ENCODE measurements around the gene GJA10.
"Not testable (repeated sequence)": the region's sequence is repeated elsewhere in the genome, so short reads cannot be mapped to it uniquely, and the experiment has no call there.

GJA10 gene

GRCh38 chr6:89894169-89894568 is at the start of gene GJA10:
TSS of gene GJA10 (plus strand) at chr6:89894469. CDS start at chr6:89894469, 0 bp downstream.
- DNase-seq (ENCODE audit: low read depth): no peak

- not testable (repeated sequence) for DNase-seq (ENCODE audit: low read depth)
Measured at GRCh38 chr6:89847513-89847912, 46.8 kb upstream of the GJA10 start.

- no peak for DNase-seq (ENCODE audit: low read depth)
Measured at GRCh38 chr6:89853068-89853467, 41.2 kb upstream of the GJA10 start.

- no peak for DNase-seq (ENCODE audit: low read depth)
Measured at GRCh38 chr6:89858041-89858440, 36.2 kb upstream of the GJA10 start.

- DNase-seq (ENCODE audit: low read depth): no peak
Measured at GRCh38 chr6:89859744-89860143, 34.5 kb upstream of the GJA10 start.

GRCh38 chr6:89862273-89862672 is 32.0 kb upstream of the GJA10 start:
- no peak for DNase-seq (ENCODE audit: low read depth)

GRCh38 chr6:89862698-89863097 is 31.6 kb upstream of the GJA10 start:
- DNase-seq (ENCODE audit: low read depth): no peak

GRCh38 chr6:89866024-89866678 is 28.1 kb upstream of the GJA10 start:
- no peak for DNase-seq (ENCODE audit: low read depth)

GRCh38 chr6:89873721-89874120 is 20.5 kb upstream of the GJA10 start:
- no peak for DNase-seq (ENCODE audit: low read depth)

GRCh38 chr6:89874438-89874837 is 19.8 kb upstream of the GJA10 start:
- no peak for DNase-seq (ENCODE audit: low read depth)

- no peak for DNase-seq (ENCODE audit: low read depth)
Measured at GRCh38 chr6:89886378-89887120, 7.7 kb upstream of the GJA10 start.

- DNase-seq (ENCODE audit: low read depth): no peak
Measured at GRCh38 chr6:89887452-89888137, 6.7 kb upstream of the GJA10 start.

GRCh38 chr6:89888138-89888514 is 6.1 kb upstream of the GJA10 start:
- DNase-seq (ENCODE audit: low read depth): no peak

- no peak for DNase-seq (ENCODE audit: low read depth)
Measured at GRCh38 chr6:89888871-89889270, 5.4 kb upstream of the GJA10 start.

GRCh38 chr6:89890845-89891528 is 3.3 kb upstream of the GJA10 start:
- DNase-seq (ENCODE audit: low read depth): not testable (repeated sequence)

GRCh38 chr6:89892577-89892976 is 1.7 kb upstream of the GJA10 start:
- DNase-seq (ENCODE audit: low read depth): not testable (repeated sequence)

- no peak for DNase-seq (ENCODE audit: low read depth)
Measured at GRCh38 chr6:89895276-89895874, 1.1 kb downstream of the GJA10 start.

GRCh38 chr6:89910001-89910901 is 16.0 kb downstream of the GJA10 start:
- not testable (repeated sequence) for DNase-seq (ENCODE audit: low read depth)

- no peak for DNase-seq (ENCODE audit: low read depth)
Measured at GRCh38 chr6:89910902-89911240, 16.6 kb downstream of the GJA10 start.

GRCh38 chr6:89916136-89916920 is 22.1 kb downstream of the GJA10 start:
- no peak for DNase-seq (ENCODE audit: low read depth)
